ENCODE results near the gene SFMBT2.

- no peak for TF ChIP-seq POLR2A (IDR thresholded peaks at IDR 0.05; ENCODE audit: low read depth, low read length)
- TF ChIP-seq POLR2AphosphoS5 (IDR thresholded peaks at IDR 0.05; ENCODE audit: low read depth, low read length) = no peak
These were observed 159.0 kb downstream of the SFMBT2 start for GRCh38 chr10:7251696-7252465.

Measured in GM12892 (cell line).